NCI-H1417 treated with DMSO at 0.1 percent for 48 hours (cell line): ENCODE results near the gene CMKLR1.

Source experiments
- DNase-seq: peaks from one replicate; lab custom pipeline; 2025; lab: John Stamatoyannopoulos, UW

The CMKLR1 gene

GRCh38 chr12:108337235-108338223 lies 1.6 kb downstream of the CMKLR1 start:
- DNase-seq, result no peak

- no peak for DNase-seq
Measured at GRCh38 chr12:108335349-108336119, 3.6 kb downstream of the CMKLR1 start.

GRCh38 chr12:108333898-108334699 lies 5.0 kb downstream of the CMKLR1 start:
- DNase-seq, result no peak

GRCh38 chr12:108332791-108333382 lies 6.2 kb downstream of the CMKLR1 start:
- no peak for DNase-seq

- no peak for DNase-seq
Measured at GRCh38 chr12:108328420-108328819, 10.7 kb downstream of the CMKLR1 start.

- DNase-seq, result no peak
Measured at GRCh38 chr12:108327621-108328344, 11.3 kb downstream of the CMKLR1 start.

GRCh38 chr12:108326254-108326750 lies 12.8 kb downstream of the CMKLR1 start:
- no peak for DNase-seq

- no peak for DNase-seq
Measured at GRCh38 chr12:108325549-108325948, 13.6 kb downstream of the CMKLR1 start.

- DNase-seq, result no peak
Measured at GRCh38 chr12:108325018-108325358, 14.1 kb downstream of the CMKLR1 start.

- DNase-seq, result no peak
Measured at GRCh38 chr12:108324351-108325017, 14.6 kb downstream of the CMKLR1 start.

GRCh38 chr12:108323581-108323980 lies 15.5 kb downstream of the CMKLR1 start:
- DNase-seq, result no peak

- DNase-seq, result no peak
Measured at GRCh38 chr12:108322998-108323397, 16.1 kb downstream of the CMKLR1 start.

GRCh38 chr12:108321688-108322087 lies 17.4 kb downstream of the CMKLR1 start:
- no peak for DNase-seq

GRCh38 chr12:108320507-108321293 lies 18.4 kb downstream of the CMKLR1 start:
- no peak for DNase-seq

GRCh38 chr12:108319277-108320234 lies 19.6 kb downstream of the CMKLR1 start:
- DNase-seq, result no peak

- no peak for DNase-seq
Measured at GRCh38 chr12:108318472-108319275, 20.4 kb downstream of the CMKLR1 start.
